Activated B cell treated with CpG ODN at 0.5 μM for 24 hours (primary cell): Measurements from ENCODE around the gene GLB1L. TPM values are rescaled to one million over a fixed set of nuclear protein-coding genes. Genes with fewer than 3 reads are reported as not detected.

Source experiments
- ATAC-seq: fragments of 200-7000 bp; cut with Tn5 transposase; one replicate; pipeline ENCODE4 v1.10.0; 2021; ENCODE audit warnings: low read depth, mild to moderate bottlenecking, moderate library complexity
- CTCF ChIA-PET: fragments of 350-600 bp; sonication (Branson Sonifier 250); formaldehyde crosslinking; loops from one replicate; lab custom pipeline; 2021; ENCODE audit warnings: antibody characterized with exemption; lab: Charles Lee
- POLR2A ChIA-PET: fragments of 350-600 bp; sonication (Branson Sonifier 250); formaldehyde crosslinking; loops from one replicate; lab custom pipeline; 2021; ENCODE audit warnings: antibody characterized with exemption; lab: Charles Lee
- DNase-seq: peaks from one replicate; pipeline ENCODE4 v3.0.0; 2022
- H3K27ac Mint-ChIP-seq: one replicate; pipeline ENCODE4 v1.8.0; 2020; ENCODE audit warnings: mixed read lengths
- H3K27me3 Mint-ChIP-seq: one replicate; pipeline ENCODE4 v1.8.0; 2021; ENCODE audit warnings: mixed read lengths
- H3K36me3 Mint-ChIP-seq: one replicate; pipeline ENCODE4 v1.8.0; 2021; ENCODE audit warnings: low read depth, mixed read lengths
- H3K4me1 Mint-ChIP-seq: one replicate; pipeline ENCODE4 v1.8.0; 2021; ENCODE audit warnings: mixed read lengths
- H3K4me3 Mint-ChIP-seq: one replicate; pipeline ENCODE4 v1.8.0; 2020; ENCODE audit warnings: mild to moderate bottlenecking, mixed read lengths
- H3K9me3 Mint-ChIP-seq: one replicate; pipeline ENCODE4 v1.8.0; 2020; ENCODE audit warnings: mixed read lengths
- CTCF ChIP-seq: fragments of 200-600 bp; IDR thresholded peaks from one replicate; pipeline ENCODE4 v1.8.0; 2022; ENCODE audit warnings: antibody characterized with exemption, mild to moderate bottlenecking
- intact Hi-C: fragments of 100-400 bp; cut with micrococcal nuclease; formaldehyde crosslinking; loops from one replicate; pipeline ENCODE4 v1.15.1; 2024
- total RNA-seq: library from RNA; stranded (reverse); gene quantifications from 2 replicates; pipeline ENCODE4 v1.2.3, GENCODE V29; 2022

GLB1L gene
- total RNA-seq, 1 donor from 2014 or later = 4.5 TPM

GRCh38 chr2:219214786-219215185, 30.5 kb downstream of the GLB1L start:
- Mint-ChIP-seq H3K27me3 (no peaks in the 10 kb centered on the region), H3K9me3 (no peaks in the 10 kb centered on the region), H3K4me1 (peaks cover 28% of the 10 kb centered on the region), H3K4me3 (no peak overlapping the region), H3K27ac (no peak overlapping the region), H3K36me3 (peaks cover 25% of the 10 kb centered on the region)
- ATAC-seq (no peak), DNase-seq (no peak)
- ChIA-PET CTCF (interaction anchor here (1.0 to 1.3 kb wide), 2 partner anchors 45 to 80 kb away, joined by 3 to 4 read pairs; partner anchors contain the start of gene SLC23A3), POLR2A (interaction anchor here (1.0 to 1.3 kb wide), 2 partner anchors 15 to 30 kb away, joined by 3 read pairs; partner anchors contain the start of genes ANKZF1, ATG9A, GLB1L and STK16)
- intact Hi-C loops = no loop called here
- no peak for TF ChIP-seq CTCF

GRCh38 chr2:219214141-219214540, 31.1 kb downstream of the GLB1L start:
- Mint-ChIP-seq H3K4me3 (no peak overlapping the region), H3K9me3 (no peaks in the 10 kb centered on the region), H3K27ac (no peak overlapping the region), H3K4me1 (peaks cover 22% of the 10 kb centered on the region), H3K27me3 (no peaks in the 10 kb centered on the region), H3K36me3 (peaks cover 27% of the 10 kb centered on the region)
- ChIA-PET CTCF (interaction anchor here (1.3 kb wide), 1 partner anchor 81 kb away, joined by 4 read pairs; no protein-coding TSS in a partner anchor), POLR2A (no interaction called here)
- DNase-seq (no peak), ATAC-seq (no peak)
- TF ChIP-seq CTCF = no peak
- intact Hi-C loops = no loop called here

GRCh38 chr2:219213486-219214071, 31.7 kb downstream of the GLB1L start:
- H3K4me3 Mint-ChIP-seq = no peak overlapping the region
- no peak for TF ChIP-seq CTCF
- ChIA-PET POLR2A (interaction anchor here (3.0 kb wide), 1 partner anchor 37 kb away, joined by 21 read pairs; the partner anchor contains the start of gene CNPPD1), CTCF (interaction anchor here (1.3 to 1.4 kb wide), 2 partner anchors 54 to 81 kb away, joined by 4 read pairs; no protein-coding TSS in a partner anchor)
- H3K9me3 Mint-ChIP-seq = no peaks in the 10 kb centered on the region
- peaks cover 18% of the 10 kb centered on the region for H3K4me1 Mint-ChIP-seq
- H3K36me3 Mint-ChIP-seq = peaks cover 30% of the 10 kb centered on the region
- H3K27ac Mint-ChIP-seq = no peak overlapping the region
- H3K27me3 Mint-ChIP-seq = no peaks in the 10 kb centered on the region
- intact Hi-C loops = no loop called here
- DNase-seq (no peak), ATAC-seq (no peak)

- Mint-ChIP-seq H3K36me3 (peaks cover 36% of the 10 kb centered on the region), H3K9me3 (no peaks in the 10 kb centered on the region), H3K27ac (no peak overlapping the region), H3K27me3 (no peaks in the 10 kb centered on the region), H3K4me1 (peaks cover 20% of the 10 kb centered on the region), H3K4me3 (no peak overlapping the region)
- DNase-seq = no peak
- ChIA-PET POLR2A (interaction anchor here (2.2 to 3.0 kb wide), 2 partner anchors 36 to 66 kb away, joined by 21 to 22 read pairs; partner anchors contain the start of genes CNPPD1 and DNAJB2), CTCF (interaction anchor here (1.4 kb wide), 1 partner anchor 53 kb away, joined by 4 read pairs; no protein-coding TSS in a partner anchor)
- no peak for ATAC-seq
- intact Hi-C loops = no loop called here
- no peak for TF ChIP-seq CTCF
Measured at GRCh38 chr2:219213026-219213415, 32.2 kb downstream of the GLB1L start.

GRCh38 chr2:219210886-219211362, 34.3 kb downstream of the GLB1L start:
- peaks cover 37% of the 10 kb centered on the region for H3K36me3 Mint-ChIP-seq
- TF ChIP-seq CTCF = no peak
- no peak for DNase-seq
- no peaks in the 10 kb centered on the region for H3K9me3 Mint-ChIP-seq
- no peak for ATAC-seq
- H3K27ac Mint-ChIP-seq = no peak overlapping the region
- POLR2A ChIA-PET = interaction anchor here (0.6 to 3.0 kb wide), 13 partner anchors 19 to 177 kb away, joined by 3 to 22 read pairs (median 6); partner anchors contain the start of genes ANKZF1, CNPPD1, DNAJB2 and DNPEP
- no peak overlapping the region for H3K4me3 Mint-ChIP-seq
- H3K4me1 Mint-ChIP-seq = peaks cover 27% of the 10 kb centered on the region
- CTCF ChIA-PET = interaction anchor here (0.6 to 2.0 kb wide), 11 partner anchors 16 to 548 kb away, joined by 3 to 14 read pairs (median 3); partner anchors contain the start of gene NHEJ1
- intact Hi-C loops = loop anchor here (1.0 kb wide), 4 partner anchors 35 to 84 kb away; partner anchors contain the start of genes CNPPD1 and NHEJ1
- no peaks in the 10 kb centered on the region for H3K27me3 Mint-ChIP-seq
